Heart right ventricle (tissue), 16 donors: ENCODE results near the gene NPLOC4. TPM values are rescaled to one million over a fixed set of nuclear protein-coding genes. Genes with fewer than 3 reads are reported as not detected.
"Not testable (repeated sequence)": the region's sequence is repeated elsewhere in the genome, so short reads cannot be mapped to it uniquely, and the experiment has no call there.

ENCODE experiments used
- ATAC-seq, 8 donors: fragments of 200-7000 bp; cut with Tn5 transposase; one replicate each; pipeline ENCODE4 v1.9.1; 2020; ENCODE audit warnings: mild to moderate bottlenecking in 8 of 8, moderate library complexity in 8 of 8, moderate number of reproducible peaks in 1 of 8
- DNase-seq, 2 donors: peaks; one replicate each; pipeline ENCODE4 v3.0.0-alpha.2; 2020
- H3K27ac ChIP-seq, 10 donors: fragments of 200-600 bp; sonication (generic) in 2 of 10; one replicate each; pipeline versions ENCODE4 v1.5.0 to v1.8.0; 2020 to 2022; ENCODE audit warnings: mild to moderate bottlenecking in 3 of 10
- H3K27me3 ChIP-seq, 7 donors: fragments of 200-600 bp; one replicate each; pipeline ENCODE4 v1.8.0; 2021 to 2022; ENCODE audit warnings: mild to moderate bottlenecking in 2 of 7
- H3K36me3 ChIP-seq, 9 donors: fragments of 200-600 bp; sonication (generic) in 1 of 9; one replicate each; pipeline versions ENCODE4 v1.5.0 to v1.8.0; 2020 to 2022; ENCODE audit warnings: mild to moderate bottlenecking in 2 of 9
- H3K4me1 ChIP-seq, 9 donors: fragments of 200-600 bp; sonication (generic) in 1 of 9; one replicate each; pipeline versions ENCODE4 v1.5.0 to v1.8.0; 2020 to 2022; ENCODE audit warnings: mild to moderate bottlenecking in 4 of 9
- H3K4me3 ChIP-seq, 10 donors: fragments of 200-600 bp; sonication (generic) in 2 of 10; one replicate each; pipeline versions ENCODE4 v1.5.0 to v1.8.0; 2020 to 2022; ENCODE audit warnings: mild to moderate bottlenecking in 7 of 10, moderate library complexity in 2 of 10
- H3K9me3 ChIP-seq, 11 donors: fragments of 200-600 bp in 10 of 11; sonication (generic) in 2 of 11; one replicate each; pipeline versions ENCODE4 v1.5.0 to v1.8.0; 2013 to 2022; ENCODE audit warnings: mild to moderate bottlenecking in 2 of 11, control low read depth in 1 of 11, moderate library complexity in 1 of 11
- CTCF ChIP-seq, 9 donors: fragments of 200-600 bp; sonication (generic) in 2 of 9; IDR thresholded peaks; one replicate each; pipeline versions ENCODE4 v1.5.0 to v1.8.0; 2021 to 2022; ENCODE audit warnings: antibody characterized with exemption in 9 of 9, mild to moderate bottlenecking in 5 of 9, moderate library complexity in 1 of 9
- WGBS, 2 donors: extraction: QIAGEN DNeasy Blood & Tissue Kit; methylation state at CpG; one replicate each; pipeline ENCODE4 v1.1.7; 2013; ENCODE audit warnings: inconsistent platforms in 1 of 2; 5-methylcytosine and 5-hydroxymethylcytosine counted together
- intact Hi-C, 10 donors: fragments of 100-400 bp; cut with DNase I; formaldehyde crosslinking; loops; one replicate each; pipeline versions ENCODE4 v1.11.1 to v1.14.2; 2022
- polyA plus RNA-seq, 2 donors: library from polyadenylated mRNA; stranded (reverse); fragments of 200-250 nt; gene quantifications; one replicate each; pipeline ENCODE4 v1.2.3, GENCODE V29; 2013
- total RNA-seq, 10 donors: library from RNA; stranded (reverse); fragmentation: NEBNext Ultra II Directional in 3 of 10; extraction: Animal tissue kit (Norgen Biotek cat#: 25700) in 3 of 10; gene quantifications; one replicate each; pipeline versions ENCODE4 v1.2.1 to v1.2.4, GENCODE V29; 2021 to 2023
- donor health status: Arrhythmogenic right ventricular cardiomyopathy.
- donor health status: ischemic (EF 13 %, LVEDD 7.1; RV severe dilation, severe dysfunction).
- donor health status: healthy with polysubstance abuse.
- donor health status: DM: no; HTN: yes; CAD: no.
- donor health status: DM: no; HTN: no; CAD: no.
- donor health status: ischemic (EF 25% LVEDD 6.9; RV normal size, moderate dysfunction).
- donor health status: ischemic (EF 25% LVEDD 5.7; RV mildly dilated, moderate dysfunction).
- donor health status: healthy.
- donor health status: DM: yes; HTN: yes; CAD: no.
- donor health status: Ischemic cardiomyopathy.
- donor health status: ischemic (EF 35%, LVEDD 5.7; RV mildly dilated, moderate dysfunction).
- donor health status: nonischemic (EF 11% LVEDD 7.7; RV severe dilation, severe dysfunction).
- donor health status: DM: yes; HTN: yes; CAD: no.
- donor health status: PGD.
- donor health status: ischemic (EF 29% LVEDD 5.4; RV normal size, mild dysfunction).
- donor health status: nonischemic (EF 23%, LVEDD 6.1; RV moderate dilation, normal function).

Gene NPLOC4
- total and polyA plus RNA-seq, 12 donors: 30.7 to 115 (median 95.2) TPM

DNA sequence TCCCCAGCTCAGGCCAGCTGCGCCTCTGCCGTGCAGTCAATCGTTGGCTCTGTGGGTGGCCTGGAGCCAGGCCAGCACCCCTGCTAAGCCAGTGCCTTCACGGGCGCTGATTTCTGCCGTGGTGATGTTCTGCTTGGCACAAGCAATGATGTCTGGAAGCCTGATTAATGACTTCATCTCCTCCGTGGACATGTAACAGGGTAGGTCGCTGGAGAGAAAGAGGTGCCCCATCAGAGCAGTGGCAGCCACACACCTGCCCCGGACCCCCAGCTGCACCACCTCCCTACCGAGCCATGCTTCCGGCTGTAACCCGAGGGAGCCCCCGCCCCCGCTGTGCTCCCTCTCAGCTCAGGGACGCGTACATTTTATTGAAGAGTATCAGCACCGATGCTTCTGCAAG is 44.8 kb upstream of the NPLOC4 start:
- Histone ChIP-seq H3K27ac (no peak overlapping the region), H3K4me3 (no peak overlapping the region), H3K36me3 (peaks cover 0 to 31% (median 5%) of the 10 kb centered on the region in 9 donors), H3K27me3 (no peaks in the 10 kb centered on the region), H3K9me3 (no peaks in the 10 kb centered on the region), H3K4me1 (peaks cover 15 to 57% (median 32%) of the 10 kb centered on the region in 9 donors)
- 66 to 75% methylated on average over 17 of the region's 17 CpGs for WGBS, 2 donors
- no peak for TF ChIP-seq CTCF (IDR thresholded peaks at IDR 0.05)
- intact Hi-C loops: no loop called here
- ATAC-seq: no peak
- no peak for DNase-seq

GRCh38 chr17:81680150-81680549 is 43.2 kb upstream of the NPLOC4 start:
- peaks cover 0 to 20% (median 0%) of the 10 kb centered on the region in 9 donors for H3K36me3 ChIP-seq
- WGBS, 2 donors: 72 to 73% methylated on average over 11 of the region's 11 CpGs
- no peak for TF ChIP-seq CTCF (IDR thresholded peaks at IDR 0.05)
- ATAC-seq (no peak), DNase-seq (no peak)
- no peaks in the 10 kb centered on the region for H3K9me3 ChIP-seq
- no peaks in the 10 kb centered on the region for H3K27me3 ChIP-seq
- intact Hi-C loops: no loop called here
- peak overlapping the region in 2 of 10 donors; percentile 27 to 49 for H3K27ac ChIP-seq
- H3K4me1 ChIP-seq: peaks cover 10 to 44% (median 32%) of the 10 kb centered on the region in 9 donors
- no peak overlapping the region for H3K4me3 ChIP-seq

- ATAC-seq (peak in 2 of 8 donors; percentile 6 to 10), DNase-seq (no peak)
- Histone ChIP-seq H3K9me3 (no peaks in the 10 kb centered on the region), H3K27ac (no peak overlapping the region), H3K36me3 (peaks cover 0 to 52% (median 6%) of the 10 kb centered on the region in 9 donors), H3K27me3 (no peaks in the 10 kb centered on the region), H3K4me3 (no peak overlapping the region), H3K4me1 (peaks cover 0 to 21% (median 7%) of the 10 kb centered on the region in 9 donors)
- no peak for TF ChIP-seq CTCF (IDR thresholded peaks at IDR 0.05)
- 90 to 95% methylated on average over 17 of the region's 17 CpGs for WGBS, 2 donors
- intact Hi-C loops: no loop called here
Measured at GRCh38 chr17:81676906-81677305, 40.0 kb upstream of the NPLOC4 start.

GRCh38 chr17:81675515-81676221 is 38.8 kb upstream of the NPLOC4 start:
- ATAC-seq, H3K9me3 ChIP-seq, H3K4me3 ChIP-seq, DNase-seq, H3K27me3 ChIP-seq, intact Hi-C loops, H3K27ac ChIP-seq: not testable (repeated sequence)
- peaks cover 0 to 14% (median 5%) of the 10 kb centered on the region in 9 donors for H3K4me1 ChIP-seq
- peak; percentile 42 to 71 (median 63) for TF ChIP-seq CTCF (IDR thresholded peaks at IDR 0.05)
- H3K36me3 ChIP-seq: peaks cover 0 to 53% (median 6%) of the 10 kb centered on the region in 9 donors
- WGBS, 2 donors: 39 to 42% methylated on average over 18 of the region's 18 CpGs
